ENCODE results near the gene TLR6.

TLR6 gene

DNA sequence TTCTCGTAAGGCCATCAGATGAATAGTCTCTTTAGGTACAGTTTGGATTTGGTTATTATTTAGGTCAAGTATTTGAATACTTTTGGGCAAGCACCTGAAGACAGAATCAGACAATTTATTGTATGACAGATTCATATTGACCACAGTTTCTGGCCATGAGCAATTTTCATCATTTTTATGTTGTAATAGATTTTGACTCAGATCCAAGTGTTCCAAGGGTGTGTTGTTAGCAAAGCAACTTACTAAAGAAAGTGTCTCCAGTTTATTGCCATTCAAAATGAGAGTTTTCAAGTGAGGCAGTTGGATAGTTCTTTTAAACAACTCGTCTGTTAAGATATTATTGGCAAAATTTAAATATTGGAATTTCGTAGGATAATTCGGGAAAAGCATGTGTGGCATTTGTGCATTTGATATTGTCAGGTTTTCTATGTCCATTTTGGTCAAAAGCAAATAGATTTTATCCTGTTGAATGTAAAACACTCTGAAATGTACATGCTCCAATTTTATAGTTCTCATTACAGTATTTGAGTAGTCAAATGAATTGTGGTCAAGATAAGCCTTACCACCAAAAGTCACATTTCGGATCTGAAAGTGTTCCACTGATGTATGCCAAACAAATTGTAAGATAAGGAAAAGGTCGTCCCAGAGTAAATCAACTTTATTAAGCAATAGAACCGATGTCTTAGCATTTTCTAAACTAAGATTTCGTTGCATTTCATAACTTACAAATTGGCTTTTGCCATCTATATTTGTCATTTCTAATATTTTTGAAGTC lies 82.2 kb downstream of the TLR6 start:
- no peak for DNase-seq
- in situ Hi-C loops (cut with HindIII; ENCODE audit: low pct_ligation_motif_present, low pct_unique_long_range_greater_than_20kb, low sequenced_read_pairs) = no loop called here

Data from ACHN (cell line).